CD4-positive, alpha-beta T cell (primary cell): Measurements from ENCODE around the gene CMC2. TPM values are rescaled to one million over a fixed set of nuclear protein-coding genes. Genes with fewer than 3 reads are reported as not detected.

Source experiments
- ATAC-seq: fragments of 200-7000 bp; cut with Tn5 transposase; one replicate; pipeline ENCODE4 v1.10.0; 2022; ENCODE audit warnings: mild to moderate bottlenecking; ENCODE audit not compliant: poor library complexity
- CTCF ChIA-PET: fragments of 350-600 bp; sonication (Branson Sonifier 250); formaldehyde crosslinking; loops from one replicate; lab custom pipeline; 2021; ENCODE audit warnings: antibody characterized with exemption, inconsistent platforms; lab: Charles Lee
- POLR2A ChIA-PET: fragments of 350-600 bp; sonication (Branson Sonifier 250); formaldehyde crosslinking; loops from one replicate; lab custom pipeline; 2021; ENCODE audit warnings: antibody characterized with exemption, inconsistent platforms; lab: Charles Lee
- DNase-seq, 14 experiments: peaks; one replicate each; pipeline ENCODE4 v3.0.0-alpha.2; 2013 to 2020; ENCODE audit warnings: mixed read lengths in 2 of 14
- H3K27ac ChIP-seq, 2 donors: one replicate each; pipeline versions ENCODE4 v1.5.1 to v1.7.0; 2013; ENCODE audit warnings: low read length in 2 of 2, low read depth in 1 of 2, mild to moderate bottlenecking in 1 of 2
- H3K27me3 ChIP-seq, 2 experiments: 1 replicate in 1 of 2; 2 replicates in 1 of 2; pipeline versions ENCODE4 v1.6.1 to v1.7.0; 2013; ENCODE audit warnings: low read length in 2 of 2, control low read depth in 1 of 2, mild to moderate bottlenecking in 1 of 2, moderate library complexity in 1 of 2; ENCODE audit not compliant: insufficient read depth in 2 of 2, control insufficient read depth in 1 of 2
- H3K36me3 ChIP-seq: one replicate; pipeline ENCODE4 v1.6.1; 2013; ENCODE audit warnings: low read length, control low read depth; ENCODE audit not compliant: insufficient read depth
- H3K4me1 ChIP-seq: one replicate; pipeline ENCODE4 v1.6.1; 2013; ENCODE audit warnings: low read length, control low read depth; ENCODE audit not compliant: insufficient read depth
- H3K4me3 ChIP-seq: one replicate; pipeline ENCODE4 v1.5.1; 2013; ENCODE audit warnings: mild to moderate bottlenecking, low read length, moderate library complexity
- H3K9me3 ChIP-seq, 2 experiments: 1 replicate in 1 of 2; 2 replicates in 1 of 2; pipeline versions ENCODE4 v1.6.1 to v1.7.0; 2013; ENCODE audit warnings: low read length in 2 of 2, mild to moderate bottlenecking in 2 of 2, control low read depth in 1 of 2, moderate library complexity in 1 of 2; ENCODE audit not compliant: control insufficient read depth in 1 of 2, insufficient read depth in 1 of 2
- H3K27ac Mint-ChIP-seq: one replicate; pipeline ENCODE4 v1.8.0; 2020; ENCODE audit warnings: mixed read lengths
- H3K27me3 Mint-ChIP-seq: one replicate; pipeline ENCODE4 v1.8.0; 2021; ENCODE audit warnings: mixed read lengths
- H3K36me3 Mint-ChIP-seq: one replicate; pipeline ENCODE4 v1.8.0; 2021; ENCODE audit warnings: low read depth, mixed read lengths
- H3K4me1 Mint-ChIP-seq: one replicate; pipeline ENCODE4 v1.8.0; 2021; ENCODE audit warnings: low read depth, mixed read lengths
- H3K4me3 Mint-ChIP-seq: one replicate; pipeline ENCODE4 v1.8.0; 2020; ENCODE audit warnings: mild to moderate bottlenecking, mixed read lengths
- H3K9me3 Mint-ChIP-seq: one replicate; pipeline ENCODE4 v1.8.0; 2020; ENCODE audit warnings: mixed read lengths
- CTCF ChIP-seq: fragments of 200-600 bp; IDR thresholded peaks from one replicate; pipeline ENCODE4 v1.8.0; 2022; ENCODE audit warnings: antibody characterized with exemption, mild to moderate bottlenecking
- intact Hi-C, 2 experiments: fragments of 100-400 bp; cut with DNase I in 1 of 2; cut with micrococcal nuclease in 1 of 2; formaldehyde crosslinking; loops; one replicate each; pipeline versions ENCODE4 v1.15.1 to v1.9.0; 2023 to 2025; cut with DNase I, micrococcal nuclease
- total RNA-seq, 174 experiments: library from RNA in 2 of 174; stranded (reverse) in 2 of 174; gene quantifications; one replicate each; pipeline ENCODE4 v1.2.3 and lab custom pipeline; 2021 to 2026

Gene CMC2
- total RNA-seq, 2 experiments from 2014 or later = 67.7 to 68.8 TPM

DNA sequence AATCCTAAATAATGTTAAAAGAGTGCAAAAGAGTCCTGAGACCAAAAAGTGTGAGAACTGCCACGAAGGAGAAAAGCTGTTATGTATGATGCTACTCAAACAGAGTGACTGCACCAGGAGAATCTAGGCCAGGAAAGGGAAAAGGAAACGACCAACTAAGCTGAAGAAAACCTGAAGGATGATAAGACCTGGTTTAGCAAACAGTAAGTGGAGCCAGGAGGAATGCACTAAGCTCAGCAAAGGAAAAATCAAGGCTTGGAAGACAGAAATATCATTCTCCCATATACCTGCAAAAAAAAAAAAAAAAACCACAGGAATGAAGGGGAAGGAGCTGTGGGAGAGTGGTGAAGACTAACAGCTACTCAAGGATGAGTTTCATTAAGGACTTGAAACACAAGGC lies 21.1 kb downstream of the CMC2 start:
- Mint-ChIP-seq H3K4me1 (peaks cover 41% of the 10 kb centered on the region), H3K27me3 (no peaks in the 10 kb centered on the region), H3K4me3 (no peak overlapping the region), H3K27ac (no peak overlapping the region), H3K36me3 (peaks cover 45% of the 10 kb centered on the region), H3K9me3 (no peaks in the 10 kb centered on the region)
- CTCF ChIA-PET = interaction anchor here (0.6 kb wide), 1 partner anchor 11 kb away, joined by 3 read pairs; no protein-coding TSS in a partner anchor
- ATAC-seq = no peak
- H3K27me3 ChIP-seq = no peaks in the 10 kb centered on the region
- POLR2A ChIA-PET = interaction anchor here (0.5 kb wide), 1 partner anchor 16 kb away, joined by 3 read pairs; no protein-coding TSS in a partner anchor
- H3K4me1 ChIP-seq = peaks cover 3% of the 10 kb centered on the region
- no peak for DNase-seq
- TF ChIP-seq CTCF = no peak
- intact Hi-C loops = no loop called here
- peaks cover 4% of the 10 kb centered on the region for H3K36me3 ChIP-seq
- no peaks in the 10 kb centered on the region for H3K9me3 ChIP-seq
- H3K4me3 ChIP-seq = no peak overlapping the region
- no peak overlapping the region for H3K27ac ChIP-seq

GRCh38 chr16:80984124-80984892 lies 22.4 kb downstream of the CMC2 start:
- peaks cover 3% of the 10 kb centered on the region for H3K4me1 ChIP-seq
- Mint-ChIP-seq H3K4me3 (no peak overlapping the region), H3K36me3 (peaks cover 38% of the 10 kb centered on the region), H3K4me1 (peaks cover 35% of the 10 kb centered on the region), H3K27me3 (no peaks in the 10 kb centered on the region), H3K9me3 (no peaks in the 10 kb centered on the region), H3K27ac (no peak overlapping the region)
- DNase-seq = no peak
- intact Hi-C loops = no loop called here
- H3K4me3 ChIP-seq = no peak overlapping the region
- TF ChIP-seq CTCF = no peak
- H3K36me3 ChIP-seq = peaks cover 7% of the 10 kb centered on the region
- no peak for ATAC-seq
- POLR2A ChIA-PET = no interaction called here
- no peak overlapping the region for H3K27ac ChIP-seq
- H3K27me3 ChIP-seq = no peaks in the 10 kb centered on the region
- CTCF ChIA-PET = no interaction called here
- H3K9me3 ChIP-seq = no peaks in the 10 kb centered on the region

DNA sequence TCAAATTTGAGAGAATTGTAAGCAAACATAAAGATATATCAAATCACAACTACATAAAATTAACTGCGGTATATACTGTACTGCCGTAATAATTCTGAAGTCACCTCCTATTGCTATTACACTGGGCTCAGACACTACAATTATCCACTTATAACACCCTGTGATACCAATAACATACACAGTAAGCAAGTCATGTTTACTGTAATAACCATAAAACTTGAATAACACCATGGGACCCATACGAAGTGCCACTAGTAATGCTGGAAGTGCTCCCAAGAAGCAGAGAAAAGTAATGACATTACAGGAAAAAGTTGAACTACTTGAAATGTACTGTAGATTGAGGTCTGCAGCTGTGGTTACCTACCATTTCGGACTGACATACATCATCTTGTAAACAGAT lies 24.0 kb downstream of the CMC2 start:
- no peaks in the 10 kb centered on the region for H3K27me3 ChIP-seq
- ATAC-seq = no peak
- DNase-seq = no peak
- H3K4me3 ChIP-seq = no peak overlapping the region
- no peak overlapping the region for H3K4me3 Mint-ChIP-seq
- no peaks in the 10 kb centered on the region for H3K9me3 Mint-ChIP-seq
- ChIA-PET POLR2A (no interaction called here), CTCF (no interaction called here)
- H3K36me3 ChIP-seq = peaks cover 14% of the 10 kb centered on the region
- intact Hi-C loops = no loop called here
- peaks cover 3% of the 10 kb centered on the region for H3K4me1 ChIP-seq
- TF ChIP-seq CTCF = no peak
- no peak overlapping the region for H3K27ac ChIP-seq
- no peaks in the 10 kb centered on the region for H3K9me3 ChIP-seq
- H3K27me3 Mint-ChIP-seq = no peaks in the 10 kb centered on the region
- no peak overlapping the region for H3K27ac Mint-ChIP-seq
- peaks cover 46% of the 10 kb centered on the region for H3K36me3 Mint-ChIP-seq
- peaks cover 27% of the 10 kb centered on the region for H3K4me1 Mint-ChIP-seq
